NCI-H526 (cell line): Measurements from ENCODE around the gene SLC25A52.
A peak's percentile ranks its signal among the peaks of the same experiment; 100 is the strongest.
"Not testable (repeated sequence)": the region's sequence is repeated elsewhere in the genome, so short reads cannot be mapped to it uniquely, and the experiment has no call there.

Experiments
- DNase-seq, 2 experiments: peaks; one replicate each; lab custom pipeline; 2025; lab: John Stamatoyannopoulos, UW

The SLC25A52 gene

GRCh38 chr18:31740180-31740579 lies 20.5 kb downstream of the SLC25A52 start:
- peak; percentile 93 to 94 for DNase-seq

- DNase-seq = no peak
These were observed 21.0 kb downstream of the SLC25A52 start for GRCh38 chr18:31739651-31740050.

GRCh38 chr18:31738460-31739407 lies 21.9 kb downstream of the SLC25A52 start:
- no peak for DNase-seq

GRCh38 chr18:31736630-31737029 lies 24.1 kb downstream of the SLC25A52 start:
- DNase-seq = no peak

- DNase-seq = no peak
These were observed 29.1 kb downstream of the SLC25A52 start for GRCh38 chr18:31731628-31732027.

- not testable (repeated sequence) for DNase-seq
These were observed 31.5 kb downstream of the SLC25A52 start for GRCh38 chr18:31729196-31729595.

- DNase-seq = peak in 1 of 2 experiments; percentile 33
These were observed 36.5 kb downstream of the SLC25A52 start for GRCh38 chr18:31723990-31724711.

- peak in 1 of 2 experiments; percentile 33 for DNase-seq
These were observed 37.1 kb downstream of the SLC25A52 start for GRCh38 chr18:31723639-31723989.

GRCh38 chr18:31722369-31722957 lies 38.2 kb downstream of the SLC25A52 start:
- DNase-seq = peak; percentile 82 to 85

GRCh38 chr18:31721601-31722000 lies 39.1 kb downstream of the SLC25A52 start:
- DNase-seq = no peak

- DNase-seq = no peak
These were observed 39.8 kb downstream of the SLC25A52 start for GRCh38 chr18:31720867-31721266.

GRCh38 chr18:31719363-31720006 lies 41.2 kb downstream of the SLC25A52 start:
- no peak for DNase-seq

- DNase-seq = no peak
These were observed 42.3 kb downstream of the SLC25A52 start for GRCh38 chr18:31718386-31718785.

GRCh38 chr18:31716362-31716761 lies 44.3 kb downstream of the SLC25A52 start:
- DNase-seq = no peak

GRCh38 chr18:31711365-31712172 lies 49.1 kb downstream of the SLC25A52 start:
- no peak for DNase-seq

- peak in 1 of 2 experiments; percentile 2 for DNase-seq
These were observed 49.9 kb downstream of the SLC25A52 start for GRCh38 chr18:31710826-31711225.
